Measurements from ENCODE around the gene AGAP2.

AGAP2 gene

GRCh38 chr12:57751788-57752667, 13.5 kb upstream of the AGAP2 start, which contains the start of gene CDK4:
Gene CDK4, minus strand, starts transcription at chr12:57752310. Its CDS starts 593 bp downstream, at chr12:57751717.
- peak; percentile 97 to 98 for DNase-seq

DNA sequence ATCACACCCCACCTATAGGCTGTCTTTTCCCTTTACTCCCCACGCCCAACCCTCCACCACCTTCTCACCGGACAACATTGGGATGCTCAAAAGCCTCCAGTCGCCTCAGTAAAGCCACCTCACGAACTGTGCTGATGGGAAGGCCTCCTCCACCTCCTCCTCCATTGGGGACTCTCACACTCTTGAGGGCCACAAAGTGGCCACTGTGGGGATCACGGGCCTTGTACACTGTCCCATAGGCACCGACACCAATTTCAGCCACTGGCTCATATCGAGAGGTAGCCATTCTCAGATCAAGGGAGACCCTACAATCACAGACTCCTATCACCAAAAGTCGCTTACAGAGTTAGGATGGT, 12.9 kb upstream of the AGAP2 start:
- DNase-seq, result no peak

- no peak for DNase-seq
Measured at GRCh38 chr12:57750561-57751431, 12.3 kb upstream of the AGAP2 start.

- no peak for DNase-seq
Measured at GRCh38 chr12:57749061-57749460, 10.5 kb upstream of the AGAP2 start.

- DNase-seq, result no peak
Measured at GRCh38 chr12:57746025-57746424, 7.5 kb upstream of the AGAP2 start.

GRCh38 chr12:57745485-57745881, 6.9 kb upstream of the AGAP2 start:
- peak; percentile 41 to 43 for DNase-seq

DNA sequence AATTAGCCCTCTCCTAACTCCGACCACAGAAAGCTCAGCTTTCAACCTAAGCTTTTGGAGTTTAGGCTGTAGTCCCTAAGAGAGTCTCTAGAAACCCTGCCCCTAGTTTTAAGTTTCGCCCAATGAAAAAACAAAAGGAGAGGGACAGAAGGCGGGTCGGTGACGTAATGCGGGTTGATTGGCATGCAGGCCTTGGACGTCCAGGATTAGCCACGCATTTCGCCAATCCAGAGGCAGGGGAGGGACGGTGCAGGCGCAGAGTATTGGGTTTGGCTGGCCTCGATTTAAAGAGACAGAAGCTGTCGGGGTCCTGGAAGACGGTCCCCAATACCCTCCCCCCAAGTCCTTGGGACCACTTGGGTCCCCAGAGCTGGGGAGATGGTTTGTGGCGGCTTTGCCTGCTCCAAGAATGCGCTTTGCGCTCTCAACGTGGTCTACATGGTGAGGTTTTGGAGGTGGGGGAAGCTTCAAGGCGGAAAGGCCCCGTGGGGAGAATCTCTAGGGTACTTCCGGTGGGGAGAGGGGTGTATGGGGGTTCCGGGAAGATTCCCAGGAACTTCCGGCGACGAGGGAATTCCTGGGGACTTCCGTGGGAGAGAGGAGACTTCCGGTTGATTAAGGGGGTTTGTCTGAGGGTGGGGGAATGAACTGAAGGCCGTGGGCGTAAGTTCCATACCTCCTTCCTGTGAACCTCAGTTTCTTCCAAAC, 6.4 kb upstream of the AGAP2 start, which contains the start of gene TSPAN31:
TSS of gene TSPAN31 (plus strand) at position 263 of the 708 bp plus-strand sequence. CDS start at position 379, 116 bp downstream.
- DNase-seq, result peak; percentile 93 to 95

DNA sequence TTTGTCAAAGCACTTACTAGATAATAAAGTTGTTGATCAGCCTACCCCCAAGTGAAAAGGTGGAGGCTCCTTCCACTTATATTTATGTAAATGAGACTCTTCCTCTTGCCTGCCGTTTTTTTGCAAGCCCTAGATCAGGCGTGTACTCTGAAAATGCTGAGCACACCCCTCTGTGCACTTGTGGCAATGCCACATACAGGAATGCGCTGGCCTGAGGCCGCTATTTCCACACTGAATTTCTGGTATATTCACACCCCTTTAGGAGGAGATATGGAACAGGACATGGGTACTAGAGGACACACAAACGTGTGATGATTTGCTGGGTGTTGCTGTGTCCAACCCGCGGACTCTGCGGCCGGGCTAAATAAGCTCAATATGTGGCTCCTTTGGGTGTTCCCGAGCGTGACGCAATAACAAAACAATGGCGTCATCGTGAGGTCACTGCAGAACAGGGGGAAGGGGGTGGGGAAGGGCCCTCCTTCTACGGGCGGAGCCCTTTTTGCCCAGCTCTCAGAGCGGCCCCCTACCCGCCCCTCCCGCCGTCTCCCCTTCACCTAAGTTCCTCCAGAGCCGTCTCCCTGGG, 5.7 kb upstream of the AGAP2 start:
- peak; percentile 88 for DNase-seq

DNA sequence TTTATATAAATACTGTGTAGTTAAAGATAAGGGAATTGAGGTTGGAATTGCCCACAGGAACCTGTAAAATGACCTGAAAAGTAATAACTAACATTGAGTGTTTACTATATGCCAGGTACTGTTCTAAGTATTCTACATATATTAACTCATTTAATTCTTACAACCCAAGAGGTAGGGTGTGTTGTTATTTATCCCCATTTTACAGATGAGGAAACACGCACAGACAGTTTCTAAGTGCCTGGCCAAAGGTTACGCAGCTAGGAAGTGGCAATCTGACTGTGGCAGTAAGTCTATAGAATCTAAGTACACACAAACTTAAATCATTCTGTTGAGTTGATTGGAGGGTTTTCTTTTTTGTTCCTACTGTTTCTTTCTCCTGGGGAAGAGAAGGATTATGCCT, 5.2 kb upstream of the AGAP2 start:
- no peak for DNase-seq

DNA sequence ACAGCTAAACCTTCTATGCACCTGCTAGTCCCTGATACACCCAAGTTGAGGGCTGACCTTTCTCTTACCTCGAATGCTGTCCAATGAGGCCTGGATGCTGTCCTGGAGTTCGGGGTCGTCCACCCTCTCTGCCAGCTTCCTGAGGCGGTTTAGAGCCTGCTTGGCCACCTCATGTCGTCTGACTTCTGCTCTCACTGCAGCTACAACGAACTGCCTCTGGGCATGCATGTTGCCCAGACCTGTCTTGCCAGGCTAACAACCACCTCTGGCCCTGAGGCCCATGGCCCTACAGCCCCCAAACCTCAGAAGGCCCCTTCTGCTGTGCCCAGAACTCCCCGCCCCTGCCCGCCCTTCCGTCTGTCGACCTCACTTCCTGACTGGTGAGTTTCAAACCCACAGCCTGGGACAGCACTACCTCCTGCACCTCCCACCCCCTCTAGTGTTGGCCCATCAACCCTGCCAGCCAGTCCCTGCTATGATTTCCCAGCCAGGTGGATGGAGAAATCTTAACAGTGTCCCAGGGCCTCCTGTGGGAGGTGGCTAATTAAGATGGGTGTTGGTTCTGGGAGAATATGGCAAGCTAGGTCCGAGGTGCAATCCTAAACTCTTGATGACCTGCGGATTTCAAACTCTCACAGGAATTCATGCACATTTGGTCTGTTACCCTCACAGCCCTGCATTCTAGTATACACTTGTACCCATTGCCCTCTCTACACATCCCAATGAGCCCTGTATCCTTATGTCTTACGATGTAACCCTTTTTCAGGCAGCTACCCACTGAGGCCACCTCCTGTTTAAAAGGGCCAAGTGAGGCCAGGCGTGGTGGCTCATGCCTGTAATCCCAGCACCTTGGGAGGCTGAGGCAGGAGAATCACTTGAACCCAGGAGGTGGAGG, 3.5 kb upstream of the AGAP2 start:
- DNase-seq, result peak; percentile 81 to 85

DNA sequence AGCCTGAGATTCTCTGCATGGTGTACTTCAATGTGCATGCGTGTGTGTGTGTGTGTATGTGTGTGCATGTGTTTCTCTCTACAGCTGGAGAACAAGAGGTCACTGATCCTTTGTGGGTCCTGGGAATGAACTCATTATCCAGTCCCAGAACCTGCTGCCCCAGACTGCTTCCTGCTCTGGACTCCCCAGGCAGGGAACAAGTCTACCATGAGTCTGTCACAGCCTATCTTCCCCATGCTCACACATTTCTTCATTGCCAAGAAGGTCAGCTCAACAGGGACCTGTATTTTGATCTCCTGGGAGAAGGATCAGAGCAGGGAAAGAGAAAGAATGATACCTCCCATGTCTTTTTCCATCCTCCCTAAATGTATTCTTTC, 2.9 kb upstream of the AGAP2 start:
- no peak for DNase-seq

DNA sequence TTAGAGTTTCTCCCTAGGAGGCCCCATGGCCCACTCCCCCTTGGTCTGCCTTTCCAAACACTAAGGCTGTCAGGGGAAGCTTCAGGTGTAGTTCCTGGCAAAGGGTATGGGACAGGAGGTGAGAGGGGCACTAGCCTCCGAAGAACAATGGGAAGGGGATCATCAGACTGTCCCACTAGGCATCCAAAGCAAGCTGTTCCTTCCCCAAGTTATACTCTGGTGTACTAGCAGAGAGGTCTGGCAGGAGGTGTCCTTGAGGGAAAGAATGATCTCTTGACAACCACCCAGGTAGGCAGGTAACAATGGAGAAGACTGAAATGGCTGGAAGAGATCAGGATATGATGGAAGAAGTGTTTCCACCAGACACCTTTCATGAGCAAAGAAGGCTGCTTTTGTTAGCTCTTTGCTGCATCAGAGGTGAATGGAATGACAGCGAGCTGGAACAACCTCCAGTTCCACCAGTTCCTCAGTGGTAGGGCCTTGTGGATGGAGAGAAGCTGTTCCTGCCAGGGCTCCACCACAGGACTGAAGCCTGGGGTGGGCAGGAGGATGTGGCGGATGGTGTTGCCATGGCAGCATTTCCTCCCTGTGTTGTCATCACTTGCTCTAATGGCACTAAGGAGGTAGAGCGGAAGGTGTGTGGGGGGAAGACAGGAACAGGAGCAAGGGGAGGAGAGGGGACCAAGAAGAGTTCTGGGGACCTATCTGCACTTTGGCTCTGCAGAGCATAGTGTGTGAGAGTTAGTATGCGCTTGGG, 2.3 kb upstream of the AGAP2 start:
- peak; percentile 76 to 81 for DNase-seq

GRCh38 chr12:57739914-57740538, 1.5 kb upstream of the AGAP2 start:
- DNase-seq, result no peak

GRCh38 chr12:57739387-57739786, 845 bp upstream of the AGAP2 start:
- DNase-seq, result no peak

- no peak for DNase-seq
Measured at GRCh38 chr12:57737467-57738460, 778 bp downstream of the AGAP2 start.

- no peak for DNase-seq
Measured at GRCh38 chr12:57736741-57737466, 1.6 kb downstream of the AGAP2 start.

GRCh38 chr12:57735952-57736740, 2.4 kb downstream of the AGAP2 start:
- no peak for DNase-seq

All from activated T-cell treated with anti-CD3 and anti-CD28 coated beads, Interleukin-2, amount 50 U/mL, for 48 hours (primary cell).